T-cell (primary cell): ENCODE results near the gene TMEM132A. TPM values are rescaled to one million over a fixed set of nuclear protein-coding genes. Genes with fewer than 3 reads are reported as not detected.
"Not testable (repeated sequence)": the region's sequence is repeated elsewhere in the genome, so short reads cannot be mapped to it uniquely, and the experiment has no call there.

Experiments used
- ATAC-seq, 4 experiments: fragments of 200-7000 bp in 3 of 4; fragments of 150-1000 bp in 1 of 4; cut with Tn5 transposase; replicated peaks in 1 of 4; 1 replicate in 3 of 4; 2 replicates in 1 of 4; pipeline ENCODE4 v1.10.0; 2021; ENCODE audit warnings: moderate library complexity in 3 of 4, mild to moderate bottlenecking in 2 of 4, moderate number of reproducible peaks in 1 of 4
- CTCF ChIA-PET, 2 donors: fragments of 300-600 bp; sonication (Branson Sonifier 250); formaldehyde crosslinking; loops; one replicate each; lab custom pipeline; 2022; ENCODE audit warnings: antibody characterized with exemption in 2 of 2; lab: Charles Lee
- POLR2A ChIA-PET, 2 donors: fragments of 300-600 bp; sonication (Branson Sonifier 250); formaldehyde crosslinking; loops; one replicate each; lab custom pipeline; 2022; ENCODE audit warnings: antibody characterized with exemption in 2 of 2; lab: Charles Lee
- DNase-seq, 35 experiments: peaks; one replicate each; pipeline versions ENCODE4 v3.0.0 to v3.0.0-alpha.2; 2013 to 2023
- H3K27ac ChIP-seq: one replicate; pipeline ENCODE4 v1.5.1; 2013; ENCODE audit warnings: low read length
- H3K27me3 ChIP-seq, 2 experiments: replicated peaks in 1 of 2; 1 replicate in 1 of 2; 2 replicates in 1 of 2; pipeline versions ENCODE4 v1.6.1 to v1.7.0; 2013; ENCODE audit warnings: low read length in 1 of 2, mixed read lengths in 1 of 2; ENCODE audit not compliant: control insufficient read depth in 2 of 2, insufficient read depth in 2 of 2; ENCODE audit errors: extremely low read depth in 1 of 2
- H3K36me3 ChIP-seq, 2 donors: 1 replicate in 1 of 2; 2 replicates in 1 of 2; pipeline versions ENCODE4 v1.6.1 to v1.7.0; 2013; ENCODE audit warnings: low read length in 1 of 2; ENCODE audit not compliant: control insufficient read depth in 2 of 2, insufficient read depth in 1 of 2; ENCODE audit errors: extremely low read depth in 1 of 2
- H3K4me1 ChIP-seq, 2 experiments: 1 replicate in 1 of 2; 2 replicates in 1 of 2; pipeline versions ENCODE4 v1.6.1 to v1.7.0; 2013; ENCODE audit warnings: low read length in 2 of 2, mixed read lengths in 1 of 2; ENCODE audit not compliant: insufficient read depth in 2 of 2, control insufficient read depth in 1 of 2; ENCODE audit errors: extremely low read depth in 1 of 2
- H3K4me3 ChIP-seq, 2 donors: 1 replicate in 1 of 2; 2 replicates in 1 of 2; pipeline versions ENCODE4 v1.5.1 to v1.7.0; 2013; ENCODE audit warnings: mild to moderate bottlenecking in 2 of 2, low read length in 1 of 2, moderate library complexity in 1 of 2; ENCODE audit not compliant: control insufficient read depth in 1 of 2; ENCODE audit errors: extremely low read depth in 1 of 2
- H3K9me3 ChIP-seq: 2 replicates; pipeline ENCODE4 v1.7.0; 2013
- H3K27ac Mint-ChIP-seq, 2 donors: one replicate each; pipeline ENCODE4 v1.8.0; 2020 to 2021; ENCODE audit warnings: mild to moderate bottlenecking in 2 of 2, mixed read lengths in 2 of 2
- H3K27me3 Mint-ChIP-seq, 2 donors: one replicate each; pipeline ENCODE4 v1.8.0; 2021 to 2022; ENCODE audit warnings: mixed read lengths in 2 of 2
- H3K36me3 Mint-ChIP-seq: one replicate; pipeline ENCODE4 v1.8.0; 2021; ENCODE audit warnings: mixed read lengths
- H3K4me1 Mint-ChIP-seq, 3 donors: one replicate each; pipeline ENCODE4 v1.8.0; 2020 to 2022; ENCODE audit warnings: mixed read lengths in 3 of 3, mild to moderate bottlenecking in 1 of 3
- H3K4me3 Mint-ChIP-seq, 3 donors: one replicate each; pipeline ENCODE4 v1.8.0; 2020 to 2022; ENCODE audit warnings: mild to moderate bottlenecking in 3 of 3, mixed read lengths in 3 of 3, moderate library complexity in 3 of 3
- H3K9me3 Mint-ChIP-seq, 3 donors: one replicate each; pipeline ENCODE4 v1.8.0; 2020 to 2022; ENCODE audit warnings: mixed read lengths in 3 of 3
- WGBS: methylation state at CpG from one replicate; pipeline ENCODE4 v1.1.5; 2013; ENCODE audit warnings: missing lambda C conversion rate; ENCODE audit not compliant: insufficient coverage; 5-methylcytosine and 5-hydroxymethylcytosine counted together
- total RNA-seq, 35 experiments: library from RNA in 6 of 35; stranded (reverse) in 6 of 35; fragments of 120-200 nt in 1 of 35; gene quantifications; one replicate each; pipeline versions ENCODE4 v1.2.1 to v1.2.4 and lab custom pipeline; 2013 to 2026

The TMEM132A gene
- total RNA-seq, 5 donors from 2014 or later (not counting 1 experiment from before 2014, with no cell fraction given), result 0.23 to 1.6 (median 1.2) TPM; not detected in 2

GRCh38 chr11:60970890-60971289, 46.6 kb downstream of the TMEM132A start:
- Histone ChIP-seq H3K36me3 (no peaks in the 10 kb centered on the region), H3K9me3 (no peaks in the 10 kb centered on the region), H3K4me1 (peaks cover 23 to 39% of the 10 kb centered on the region in 2 experiments), H3K4me3 (peak overlapping the region; percentile 79 to 98), H3K27me3 (no peaks in the 10 kb centered on the region), H3K27ac (peak overlapping the region; percentile 85)
- peaks cover 23% of the 10 kb centered on the region for H3K36me3 Mint-ChIP-seq
- no peak for DNase-seq
- H3K27ac Mint-ChIP-seq, result peak overlapping the region; percentile 95 to 96
- peaks cover 0 to 2% of the 10 kb centered on the region in 2 donors for H3K27me3 Mint-ChIP-seq
- no peaks in the 10 kb centered on the region for H3K9me3 Mint-ChIP-seq
- POLR2A ChIA-PET, result interaction anchor here (0.7 to 1.7 kb wide), 7 partner anchors 12 to 1577 kb away, joined by 3 to 5 read pairs (median 4); no protein-coding TSS in a partner anchor
- peaks cover 27 to 45% (median 32%) of the 10 kb centered on the region in 3 donors for H3K4me1 Mint-ChIP-seq
- CTCF ChIA-PET, result interaction anchor here (0.7 to 2.5 kb wide), 11 partner anchors 11 to 216 kb away, joined by 3 to 10 read pairs (median 4); partner anchors contain the start of genes TMEM109 (in 1 of the 2) and VPS37C (in 1 of the 2)
- ATAC-seq, result peak in 2 of 4 experiments; percentile 6 to 13
- H3K4me3 Mint-ChIP-seq, result peak overlapping the region; percentile 92 to 94 (median 93)
- WGBS, result 68% methylated on average over 3 of the region's 5 CpGs

- under 1% methylated on average over 12 of the region's 16 CpGs for WGBS
- H3K9me3 Mint-ChIP-seq, result no peaks in the 10 kb centered on the region
- peaks cover 0 to 2% of the 10 kb centered on the region in 2 donors for H3K27me3 Mint-ChIP-seq
- no peaks in the 10 kb centered on the region for H3K9me3 ChIP-seq
- ATAC-seq (peak; percentile 78 to 84 (median 83)), DNase-seq (peak in 34 of 35 experiments; percentile 58 to 85 (median 71))
- H3K4me1 Mint-ChIP-seq, result peaks cover 33 to 51% (median 38%) of the 10 kb centered on the region in 3 donors
- POLR2A ChIA-PET, result interaction anchor here (0.7 to 1.7 kb wide), 5 partner anchors 11 to 71 kb away, joined by 3 to 5 read pairs (median 4); no protein-coding TSS in a partner anchor
- peak within 1 kb of the TSS; percentile 92 to 94 (median 93) for H3K4me3 Mint-ChIP-seq
- no peaks in the 10 kb centered on the region for H3K27me3 ChIP-seq
- H3K36me3 Mint-ChIP-seq, result peaks cover 29% of the 10 kb centered on the region
- peaks cover 29 to 42% of the 10 kb centered on the region in 2 experiments for H3K4me1 ChIP-seq
- peak within 1 kb of the TSS; percentile 79 to 98 for H3K4me3 ChIP-seq
- CTCF ChIA-PET, result interaction anchor here (0.7 to 2.5 kb wide), 6 partner anchors 10 to 216 kb away, joined by 3 to 10 read pairs (median 6); partner anchors contain the start of gene VPS37C (in 1 of the 2)
- H3K27ac ChIP-seq, result peak within 1 kb of the TSS; percentile 85
- H3K27ac Mint-ChIP-seq, result peak within 1 kb of the TSS; percentile 95 to 96
- peaks cover 0 to 3% of the 10 kb centered on the region in 2 donors for H3K36me3 ChIP-seq
These were observed 47.3 kb downstream of the TMEM132A start, which contains the start of gene CD6 for GRCh38 chr11:60971520-60971919. Gene CD6, plus strand, starts transcription at chr11:60971680. Its CDS starts 186 bp downstream, at chr11:60971866.

- peaks cover 41 to 60% (median 47%) of the 10 kb centered on the region in 3 donors for H3K4me1 Mint-ChIP-seq
- H3K27ac ChIP-seq, result peak overlapping the region; percentile 85
- peak overlapping the region; percentile 79 to 98 for H3K4me3 ChIP-seq
- no peaks in the 10 kb centered on the region for H3K9me3 Mint-ChIP-seq
- H3K9me3 ChIP-seq, result no peaks in the 10 kb centered on the region
- CTCF ChIA-PET, result interaction anchor here in 1 of 2 donors (0.8 to 2.5 kb wide), 2 partner anchors 9 to 70 kb away, joined by 3 to 8 read pairs; no protein-coding TSS in a partner anchor
- DNase-seq (peak in 12 of 35 experiments; percentile 28 to 57 (median 46)), ATAC-seq (peak in 3 of 4 experiments; percentile 27 to 42 (median 35))
- peaks cover 0 to 2% of the 10 kb centered on the region in 2 donors for H3K27me3 Mint-ChIP-seq
- peaks cover 8 to 12% of the 10 kb centered on the region in 2 donors for H3K36me3 ChIP-seq
- H3K36me3 Mint-ChIP-seq, result peaks cover 37% of the 10 kb centered on the region
- peak overlapping the region; percentile 95 to 96 for H3K27ac Mint-ChIP-seq
- peaks cover 37 to 50% of the 10 kb centered on the region in 2 experiments for H3K4me1 ChIP-seq
- no peaks in the 10 kb centered on the region for H3K27me3 ChIP-seq
- WGBS, result 7% methylated on average over 11 of the region's 15 CpGs
- POLR2A ChIA-PET, result interaction anchor here (0.6 to 1.7 kb wide), 5 partner anchors 10 to 390 kb away, joined by 3 to 4 read pairs (median 3); partner anchors contain the start of genes CYB561A3 (in 1 of the 2) and TMEM138 (in 1 of the 2)
- peak overlapping the region; percentile 92 to 94 (median 93) for H3K4me3 Mint-ChIP-seq
These were observed 48.1 kb downstream of the TMEM132A start for GRCh38 chr11:60972182-60973030.

- Mint-ChIP-seq H3K4me1 (peaks cover 54 to 73% (median 60%) of the 10 kb centered on the region in 3 donors), H3K27me3 (peaks cover 0 to 2% of the 10 kb centered on the region in 2 donors), H3K9me3 (no peaks in the 10 kb centered on the region), H3K4me3 (peak overlapping the region; percentile 92 to 94 (median 93)), H3K36me3 (peaks cover 43% of the 10 kb centered on the region), H3K27ac (peak overlapping the region; percentile 95 to 96)
- no peaks in the 10 kb centered on the region for H3K9me3 ChIP-seq
- peaks cover 9 to 20% of the 10 kb centered on the region in 2 donors for H3K36me3 ChIP-seq
- H3K27me3 ChIP-seq, result no peaks in the 10 kb centered on the region
- WGBS, result 8% methylated on average over 6 of the region's 6 CpGs
- CTCF ChIA-PET, result no interaction called here
- H3K4me3 ChIP-seq, result peak overlapping the region; percentile 79 to 98
- peaks cover 50 to 63% of the 10 kb centered on the region in 2 experiments for H3K4me1 ChIP-seq
- DNase-seq, result peak in 1 of 35 experiments; percentile 20
- POLR2A ChIA-PET, result interaction anchor here (0.5 to 1.1 kb wide), 2 partner anchors 9 to 61 kb away, joined by 3 to 4 read pairs; no protein-coding TSS in a partner anchor
- H3K27ac ChIP-seq, result peak overlapping the region; percentile 85
- ATAC-seq, result no peak
These were observed 49.4 kb downstream of the TMEM132A start for GRCh38 chr11:60973699-60974098.

GRCh38 chr11:60974316-60974715, 50.1 kb downstream of the TMEM132A start:
- 20% methylated on average over 1 of the region's 13 CpGs for WGBS
- CTCF ChIA-PET, H3K9me3 Mint-ChIP-seq, ATAC-seq, H3K27me3 ChIP-seq, H3K9me3 ChIP-seq, H3K27me3 Mint-ChIP-seq, DNase-seq: not testable (repeated sequence)
- Mint-ChIP-seq H3K36me3 (peaks cover 43% of the 10 kb centered on the region), H3K4me3 (peak overlapping the region; percentile 92 to 94 (median 93)), H3K4me1 (peaks cover 59 to 79% (median 66%) of the 10 kb centered on the region in 3 donors), H3K27ac (peak overlapping the region; percentile 95 to 96)
- H3K36me3 ChIP-seq, result peaks cover 9 to 20% of the 10 kb centered on the region in 2 donors
- H3K4me3 ChIP-seq, result peak overlapping the region; percentile 79 to 98
- H3K27ac ChIP-seq, result peak overlapping the region; percentile 85
- POLR2A ChIA-PET, result interaction anchor here (0.5 to 1.1 kb wide), 4 partner anchors 8 to 1648 kb away, joined by 3 to 5 read pairs (median 4); partner anchors contain the start of gene B3GAT3 (in 1 of the 2)
- peaks cover 56 to 69% of the 10 kb centered on the region in 2 experiments for H3K4me1 ChIP-seq
